ENCODE results near the gene LGR5.
"Not testable (repeated sequence)": the region's sequence is repeated elsewhere in the genome, so short reads cannot be mapped to it uniquely, and the experiment has no call there.

The LGR5 gene

GRCh38 chr12:71475280-71475679 is 35.7 kb downstream of the LGR5 start:
- DNase-seq, result no peak

GRCh38 chr12:71476513-71476912 is 36.9 kb downstream of the LGR5 start:
- no peak for DNase-seq

- DNase-seq, result no peak
Observed at GRCh38 chr12:71477609-71478008, 38.0 kb downstream of the LGR5 start.

- DNase-seq, result no peak
Observed at GRCh38 chr12:71478270-71478669, 38.7 kb downstream of the LGR5 start.

- no peak for DNase-seq
Observed at GRCh38 chr12:71484272-71484905, 44.8 kb downstream of the LGR5 start.

GRCh38 chr12:71490844-71491243 is 51.2 kb downstream of the LGR5 start:
- DNase-seq, result not testable (repeated sequence)

- DNase-seq, result no peak
Observed at GRCh38 chr12:71492604-71493003, 53.0 kb downstream of the LGR5 start.

GRCh38 chr12:71499834-71500233 is 60.2 kb downstream of the LGR5 start:
- no peak for DNase-seq

- no peak for DNase-seq
Observed at GRCh38 chr12:71503579-71504391, 64.2 kb downstream of the LGR5 start.

GRCh38 chr12:71504476-71504875 is 64.9 kb downstream of the LGR5 start:
- DNase-seq, result no peak

GRCh38 chr12:71509705-71510104 is 70.1 kb downstream of the LGR5 start:
- DNase-seq, result no peak

- no peak for DNase-seq
Observed at GRCh38 chr12:71517145-71517846, 77.7 kb downstream of the LGR5 start.

GRCh38 chr12:71521125-71521524 is 81.5 kb downstream of the LGR5 start:
- DNase-seq, result no peak

GRCh38 chr12:71524626-71525025 is 85.0 kb downstream of the LGR5 start:
- DNase-seq, result no peak

GRCh38 chr12:71533703-71534102 is 94.1 kb downstream of the LGR5 start:
- DNase-seq, result no peak

GRCh38 chr12:71536279-71536938 is 96.8 kb downstream of the LGR5 start:
- DNase-seq, result no peak

GRCh38 chr12:71536939-71537622 is 97.5 kb downstream of the LGR5 start:
- DNase-seq, result no peak

- no peak for DNase-seq
Observed at GRCh38 chr12:71538807-71539206, 99.2 kb downstream of the LGR5 start.

- DNase-seq, result no peak
Observed at GRCh38 chr12:71541583-71541982, 102.0 kb downstream of the LGR5 start.

- no peak for DNase-seq
Observed at GRCh38 chr12:71546322-71546861, 106.8 kb downstream of the LGR5 start.

- no peak for DNase-seq
Observed at GRCh38 chr12:71548893-71549292, 109.3 kb downstream of the LGR5 start.

- no peak for DNase-seq
Observed at GRCh38 chr12:71551529-71551928, 111.9 kb downstream of the LGR5 start.

Measured in T1000 (cell line).